ENCODE measurements around the gene GRHL1. TPM values are rescaled to one million over a fixed set of nuclear protein-coding genes. Genes with fewer than 3 reads are reported as not detected.

Gene GRHL1
- total and polyA plus RNA-seq, 2 donors (not counting 1 experiment from before 2014, with no cell fraction given), result 0.25 to 0.76 TPM

DNA sequence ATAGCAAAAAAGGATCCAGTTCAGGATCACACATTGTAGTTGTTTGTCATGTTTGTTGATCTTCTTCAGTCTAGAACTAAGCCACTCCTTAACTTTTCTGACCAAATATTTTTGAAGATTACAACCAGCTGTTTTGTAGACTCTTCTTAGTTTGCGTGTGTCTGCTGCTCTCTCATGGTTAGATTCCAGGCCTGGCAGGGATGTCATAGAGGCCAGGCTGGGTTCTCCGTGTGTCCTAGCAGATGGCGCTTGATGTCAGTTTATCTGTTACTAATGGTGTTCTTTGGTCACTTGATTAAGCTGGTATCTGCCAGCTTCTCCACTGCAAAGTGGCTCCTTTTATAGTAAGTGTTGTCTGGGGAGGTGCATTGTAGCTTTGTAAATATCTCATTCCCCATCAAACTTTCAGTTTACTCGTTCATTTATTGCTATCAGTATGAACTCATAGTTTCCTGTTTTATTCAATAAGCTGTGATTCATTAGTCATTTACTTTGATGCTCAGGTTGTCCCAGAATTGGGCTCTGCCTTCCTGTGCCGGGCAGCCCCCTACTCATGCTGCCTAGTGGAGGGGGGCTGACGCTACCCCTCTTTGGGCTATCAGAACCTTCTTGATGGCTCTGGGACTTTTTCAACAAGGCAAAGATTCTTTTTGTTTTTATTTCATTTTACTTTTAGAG, 42.1 kb downstream of the GRHL1 start:
- CTCF ChIA-PET, result interaction anchor here (0.6 to 1.8 kb wide), 3 partner anchors 9 to 131 kb away, joined by 3 to 9 read pairs (median 3); no protein-coding TSS in a partner anchor
- no peaks in the 10 kb centered on the region for H3K4me1 Mint-ChIP-seq
- no peak overlapping the region for H2AFZ ChIP-seq (ENCODE audit: insufficient read depth, low read depth, low read length, poor library complexity, severe bottlenecking)

DNA sequence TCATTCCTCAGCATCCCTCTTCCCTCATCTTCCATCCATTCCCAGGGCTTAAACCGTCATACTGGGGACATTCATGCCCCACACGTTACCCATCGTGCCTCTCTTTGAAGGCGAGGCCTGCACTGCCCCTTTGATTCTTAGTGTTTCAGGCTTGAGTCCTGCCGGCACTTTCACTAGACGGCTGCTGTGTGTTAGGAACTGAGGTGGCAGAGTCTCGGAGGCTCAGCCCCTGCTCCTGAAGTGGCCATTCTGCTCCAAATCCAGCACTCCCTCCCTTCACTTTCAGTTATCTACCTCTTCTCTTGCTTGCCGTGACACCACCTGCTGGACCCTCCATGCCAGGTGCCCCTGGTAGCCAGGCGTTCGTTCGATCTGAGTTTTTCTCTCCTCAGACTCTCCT, 43.0 kb downstream of the GRHL1 start:
- H3K9me3 Mint-ChIP-seq (ENCODE audit: insufficient read depth), result no peaks in the 10 kb centered on the region
- 94% methylated on average over 11 of the region's 11 CpGs for WGBS (ENCODE audit: insufficient coverage)
- no peak overlapping the region for H2AFZ ChIP-seq (ENCODE audit: insufficient read depth, low read depth, low read length, poor library complexity, severe bottlenecking)
- POLR2A ChIA-PET, result no interaction called here
- H3K27me3 Mint-ChIP-seq, result no peaks in the 10 kb centered on the region
- TF ChIP-seq, protein P1, sequence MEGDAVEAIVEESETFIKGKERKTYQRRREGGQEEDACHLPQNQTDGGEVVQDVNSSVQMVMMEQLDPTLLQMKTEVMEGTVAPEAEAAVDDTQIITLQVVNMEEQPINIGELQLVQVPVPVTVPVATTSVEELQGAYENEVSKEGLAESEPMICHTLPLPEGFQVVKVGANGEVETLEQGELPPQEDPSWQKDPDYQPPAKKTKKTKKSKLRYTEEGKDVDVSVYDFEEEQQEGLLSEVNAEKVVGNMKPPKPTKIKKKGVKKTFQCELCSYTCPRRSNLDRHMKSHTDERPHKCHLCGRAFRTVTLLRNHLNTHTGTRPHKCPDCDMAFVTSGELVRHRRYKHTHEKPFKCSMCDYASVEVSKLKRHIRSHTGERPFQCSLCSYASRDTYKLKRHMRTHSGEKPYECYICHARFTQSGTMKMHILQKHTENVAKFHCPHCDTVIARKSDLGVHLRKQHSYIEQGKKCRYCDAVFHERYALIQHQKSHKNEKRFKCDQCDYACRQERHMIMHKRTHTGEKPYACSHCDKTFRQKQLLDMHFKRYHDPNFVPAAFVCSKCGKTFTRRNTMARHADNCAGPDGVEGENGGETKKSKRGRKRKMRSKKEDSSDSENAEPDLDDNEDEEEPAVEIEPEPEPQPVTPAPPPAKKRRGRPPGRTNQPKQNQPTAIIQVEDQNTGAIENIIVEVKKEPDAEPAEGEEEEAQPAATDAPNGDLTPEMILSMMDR (IDR thresholded peaks at IDR 0.05), result no peak
- no peak for TF ChIP-seq EZH2 (IDR thresholded peaks at IDR 0.05; ENCODE audit: borderline replicate concordance, insufficient read depth, low read depth, low read length, poor library complexity, severe bottlenecking)
- H3K4me2 ChIP-seq (replicated peaks; ENCODE audit: low read depth, low read length, poor library complexity, severe bottlenecking), result no peak overlapping the region
- ATAC-seq (ENCODE audit: low read depth), result no peak
- H3K36me3 ChIP-seq (replicated peaks in 1 of 2; ENCODE audit: control extremely low read depth in 1 of 2, control insufficient read depth in 1 of 2, extremely low read depth in 1 of 2, insufficient read depth in 2 of 2, low read length in 1 of 2), result no peaks in the 10 kb centered on the region
- DNase-seq, result no peak
- no peak overlapping the region for H3K27ac Mint-ChIP-seq
- H3K79me2 ChIP-seq (ENCODE audit: control insufficient read depth, insufficient read depth, low read length), result no peaks in the 10 kb centered on the region
- no peaks in the 10 kb centered on the region for H3K4me1 Mint-ChIP-seq
- H3K4me1 ChIP-seq (ENCODE audit: control insufficient read depth in 2 of 2, insufficient read depth in 2 of 2, low read length in 2 of 2), result no peaks in the 10 kb centered on the region
- peaks cover 0 to 3% (median 0%) of the 10 kb centered on the region in 3 donors for H3K9me3 ChIP-seq (ENCODE audit: control extremely low read depth in 1 of 3, control insufficient read depth in 2 of 3, insufficient read depth in 1 of 3, low read length in 2 of 3)
- no peaks in the 10 kb centered on the region for H3K27me3 ChIP-seq (replicated peaks in 1 of 4; ENCODE audit: control extremely low read depth in 1 of 4, control insufficient read depth in 3 of 4, insufficient read depth in 4 of 4, low read length in 3 of 4)
- H3K4me3 Mint-ChIP-seq, result no peak overlapping the region
- H4K20me1 ChIP-seq (ENCODE audit: control insufficient read depth, insufficient read depth, low read length, poor library complexity, severe bottlenecking), result no peaks in the 10 kb centered on the region
- no peak overlapping the region for H3K27ac ChIP-seq (ENCODE audit: low read length in 2 of 2)
- CTCF ChIA-PET, result interaction anchor here (0.6 kb wide), 1 partner anchor 130 kb away, joined by 3 read pairs; no protein-coding TSS in a partner anchor
- no peak overlapping the region for H3K9ac ChIP-seq (ENCODE audit: low read length)
- H3K4me3 ChIP-seq (ENCODE audit: control extremely low read depth in 1 of 5, extremely low read depth in 1 of 5, insufficient read depth in 1 of 5, low read depth in 2 of 5, low read length in 4 of 5), result no peak overlapping the region
- intact Hi-C loops (cut with micrococcal nuclease), result no loop called here

More for the DNA sequence above, 42.1 kb downstream of the GRHL1 start:
- no peak overlapping the region for H3K4me3 Mint-ChIP-seq
- TF ChIP-seq, protein P1 (IDR thresholded peaks at IDR 0.05), result no peak
- intact Hi-C loops (cut with micrococcal nuclease), result no loop called here
- no peak overlapping the region for H3K9ac ChIP-seq (ENCODE audit: low read length)
- POLR2A ChIA-PET, result no interaction called here
- peaks cover 0 to 3% (median 0%) of the 10 kb centered on the region in 3 donors for H3K9me3 ChIP-seq (ENCODE audit: control extremely low read depth in 1 of 3, control insufficient read depth in 2 of 3, insufficient read depth in 1 of 3, low read length in 2 of 3)
- ATAC-seq (ENCODE audit: low read depth), result no peak
- H3K36me3 ChIP-seq (replicated peaks in 1 of 2; ENCODE audit: control extremely low read depth in 1 of 2, control insufficient read depth in 1 of 2, extremely low read depth in 1 of 2, insufficient read depth in 2 of 2, low read length in 1 of 2), result no peaks in the 10 kb centered on the region
- H3K9me3 Mint-ChIP-seq (ENCODE audit: insufficient read depth), result no peaks in the 10 kb centered on the region
- no peaks in the 10 kb centered on the region for H3K27me3 ChIP-seq (replicated peaks in 1 of 4; ENCODE audit: control extremely low read depth in 1 of 4, control insufficient read depth in 3 of 4, insufficient read depth in 4 of 4, low read length in 3 of 4)
- H4K20me1 ChIP-seq (ENCODE audit: control insufficient read depth, insufficient read depth, low read length, poor library complexity, severe bottlenecking), result no peaks in the 10 kb centered on the region
- H3K27me3 Mint-ChIP-seq, result no peaks in the 10 kb centered on the region
- 75% methylated on average over 4 of the region's 6 CpGs for WGBS (ENCODE audit: insufficient coverage)
- no peaks in the 10 kb centered on the region for H3K79me2 ChIP-seq (ENCODE audit: control insufficient read depth, insufficient read depth, low read length)
- H3K4me3 ChIP-seq (ENCODE audit: control extremely low read depth in 1 of 5, extremely low read depth in 1 of 5, insufficient read depth in 1 of 5, low read depth in 2 of 5, low read length in 4 of 5), result no peak overlapping the region
- H3K4me1 ChIP-seq (ENCODE audit: control insufficient read depth in 2 of 2, insufficient read depth in 2 of 2, low read length in 2 of 2), result no peaks in the 10 kb centered on the region
- no peak overlapping the region for H3K27ac ChIP-seq (ENCODE audit: low read length in 2 of 2)
- no peak for DNase-seq
- H3K27ac Mint-ChIP-seq, result no peak overlapping the region
- H3K4me2 ChIP-seq (replicated peaks; ENCODE audit: low read depth, low read length, poor library complexity, severe bottlenecking), result no peak overlapping the region
